H1 (cell line): ENCODE data around the gene PLPP4. TPM values are rescaled to one million over a fixed set of nuclear protein-coding genes. Genes with fewer than 3 reads are reported as not detected.

Experiments used
- CTCF ChIA-PET: fragments of 300-600 bp; sonication (Branson Sonifier 250); formaldehyde crosslinking; loops from one replicate; lab custom pipeline; 2021; ENCODE audit not compliant: partially characterized antibody; lab: Charles Lee
- POLR2A ChIA-PET: fragments of 300-600 bp; sonication (Branson Sonifier 250); formaldehyde crosslinking; loops from one replicate; lab custom pipeline; 2021; ENCODE audit warnings: inconsistent platforms; ENCODE audit not compliant: partially characterized antibody; lab: Charles Lee
- DNase-seq, 2 experiments: peaks; one replicate each; pipeline versions ENCODE4 v3.0.0 to v3.0.0-alpha.2; 2010 to 2022; ENCODE audit warnings: low spot score in 2 of 2, low read depth in 1 of 2, mixed read lengths in 1 of 2
- FAIRE-seq: peaks from 2 replicates; lab custom pipeline; 2011; peaks lifted over from hg19 to GRCh38; lab: Jason Lieb, UNC
- H2AFZ ChIP-seq: 2 replicates; pipeline ENCODE4 v1.8.1; 2012; ENCODE audit warnings: low read length, inconsistent platforms
- H2AK5ac ChIP-seq: 2 replicates; pipeline ENCODE4 v1.6.1; 2013; ENCODE audit warnings: low read depth, low read length
- H2BK120ac ChIP-seq: replicated peaks from 2 replicates; pipeline ENCODE3; 2013; ENCODE audit warnings: low read depth, low read length, inconsistent platforms
- H2BK12ac ChIP-seq: 2 replicates; pipeline ENCODE4 v1.6.1; 2013; ENCODE audit warnings: low read depth, low read length
- H2BK15ac ChIP-seq: 2 replicates; pipeline ENCODE4 v1.6.1; 2013; ENCODE audit warnings: low read length
- H2BK20ac ChIP-seq: 2 replicates; pipeline ENCODE4 v1.6.1; 2013; ENCODE audit warnings: low read length
- H2BK5ac ChIP-seq: 2 replicates; pipeline ENCODE4 v1.6.1; 2013; ENCODE audit warnings: low read depth, low read length
- H3K14ac ChIP-seq: 2 replicates; pipeline ENCODE4 v1.6.1; 2013; ENCODE audit warnings: inconsistent platforms; ENCODE audit not compliant: insufficient read length
- H3K18ac ChIP-seq: 2 replicates; pipeline ENCODE4 v1.6.1; 2013; ENCODE audit warnings: low read length; ENCODE audit errors: extremely low read depth
- H3K23ac ChIP-seq: 2 replicates; pipeline ENCODE4 v1.6.1; 2013; ENCODE audit warnings: inconsistent platforms; ENCODE audit not compliant: insufficient read length
- H3K23me2 ChIP-seq: 2 replicates; pipeline ENCODE4 v1.6.1; 2013; ENCODE audit warnings: low read depth, low read length
- H3K27ac ChIP-seq: 2 replicates; pipeline ENCODE4 v1.6.1; 2011; ENCODE audit warnings: low read depth, low read length, inconsistent platforms
- H3K27me3 ChIP-seq, 4 experiments: replicated peaks in 1 of 4; 1 replicate in 1 of 4; 2 replicates in 3 of 4; pipeline versions ENCODE4 v1.6.1 to v1.8.1; 2011 to 2013; ENCODE audit warnings: low read length in 3 of 4, mild to moderate bottlenecking in 3 of 4, inconsistent platforms in 2 of 4, mixed read lengths in 2 of 4, moderate library complexity in 1 of 4; ENCODE audit not compliant: control insufficient read depth in 3 of 4, insufficient read depth in 3 of 4; ENCODE audit errors: extremely low read depth in 1 of 4
- H3K36me3 ChIP-seq, 4 experiments: 2 replicates each; pipeline versions ENCODE4 v1.6.1 to v1.8.1; 2011 to 2013; ENCODE audit warnings: mild to moderate bottlenecking in 4 of 4, low read length in 3 of 4, moderate library complexity in 2 of 4, control low read depth in 1 of 4, inconsistent platforms in 1 of 4; ENCODE audit not compliant: insufficient read depth in 4 of 4, control insufficient read depth in 2 of 4
- H3K4ac ChIP-seq: replicated peaks from 2 replicates; pipeline ENCODE3; 2013; ENCODE audit warnings: low read length, low read depth, mixed read lengths, inconsistent platforms; ENCODE audit not compliant: insufficient read length
- H3K4me1 ChIP-seq, 4 experiments: replicated peaks in 1 of 4; 1 replicate in 1 of 4; 2 replicates in 3 of 4; pipeline versions ENCODE4 v1.6.1 to v1.8.1; 2011 to 2013; ENCODE audit warnings: low read length in 3 of 4, inconsistent platforms in 2 of 4, mixed read lengths in 1 of 4; ENCODE audit not compliant: insufficient read depth in 4 of 4, control insufficient read depth in 3 of 4
- H3K4me2 ChIP-seq, 2 experiments: 2 replicates each; pipeline versions ENCODE4 v1.6.1 to v1.8.1; 2011 to 2013; ENCODE audit warnings: low read depth in 2 of 2, low read length in 2 of 2, control low read depth in 1 of 2, inconsistent platforms in 1 of 2, mild to moderate bottlenecking in 1 of 2; ENCODE audit not compliant: insufficient read depth in 1 of 2
- H3K4me3 ChIP-seq, 4 experiments: fragments of 200-600, 300-600 bp in 1 of 4; sonication (generic), shearing (Covaris generic), sonication (Bioruptor Twin) in 1 of 4; 2 replicates each; pipeline versions ENCODE4 v1.5.1 to v1.8.1; 2011 to 2016; ENCODE audit warnings: low read length in 4 of 4, low read depth in 3 of 4, control low read depth in 2 of 4, inconsistent platforms in 2 of 4, mild to moderate bottlenecking in 2 of 4, mixed read lengths in 1 of 4, moderate library complexity in 1 of 4; ENCODE audit not compliant: insufficient read depth in 2 of 4; ENCODE audit errors: extremely low read depth in 1 of 4
- H3K56ac ChIP-seq: replicated peaks from 2 replicates; pipeline ENCODE3; 2013; ENCODE audit warnings: low read depth, mild to moderate bottlenecking, mixed read lengths, low read length, inconsistent platforms; ENCODE audit not compliant: insufficient read length
- H3K79me1 ChIP-seq: 2 replicates; pipeline ENCODE4 v1.6.1; 2013; ENCODE audit warnings: low read depth, low read length, control low read depth
- H3K79me2 ChIP-seq, 2 experiments: 2 replicates each; pipeline versions ENCODE4 v1.6.1 to v1.8.1; 2012 to 2013; ENCODE audit warnings: low read length in 2 of 2, mild to moderate bottlenecking in 2 of 2, inconsistent platforms in 1 of 2; ENCODE audit not compliant: insufficient read depth in 2 of 2, control insufficient read depth in 1 of 2
- H3K9ac ChIP-seq, 4 experiments: replicated peaks in 1 of 4; 1 replicate in 1 of 4; 2 replicates in 3 of 4; pipeline versions ENCODE4 v1.6.1 to v1.8.1; 2011 to 2013; ENCODE audit warnings: low read depth in 3 of 4, low read length in 3 of 4, control low read depth in 2 of 4, mild to moderate bottlenecking in 2 of 4, moderate library complexity in 2 of 4, inconsistent platforms in 1 of 4; ENCODE audit errors: extremely low read depth in 1 of 4
- H3K9me3 ChIP-seq, 2 experiments: 2 replicates each; pipeline versions ENCODE4 v1.6.1 to v1.8.1; 2012 to 2013; ENCODE audit warnings: mild to moderate bottlenecking in 2 of 2, moderate library complexity in 2 of 2, control low read depth in 1 of 2, inconsistent platforms in 1 of 2, low read depth in 1 of 2, low read length in 1 of 2, mixed read lengths in 1 of 2; ENCODE audit not compliant: insufficient read depth in 2 of 2
- H4K20me1 ChIP-seq, 2 experiments: replicated peaks in 1 of 2; 2 replicates each; pipeline versions ENCODE3 to v1.8.1; 2011 to 2013; ENCODE audit warnings: inconsistent platforms in 2 of 2, low read length in 2 of 2, mild to moderate bottlenecking in 1 of 2; ENCODE audit not compliant: insufficient read depth in 2 of 2, control insufficient read depth in 1 of 2
- H4K5ac ChIP-seq: 2 replicates; pipeline ENCODE4 v1.6.1; 2013; ENCODE audit warnings: low read length, low read depth, mixed read lengths, inconsistent platforms; ENCODE audit not compliant: insufficient read length
- H4K8ac ChIP-seq: 2 replicates; pipeline ENCODE4 v1.8.0; 2013; ENCODE audit warnings: mild to moderate bottlenecking, moderate library complexity, low read length, inconsistent platforms; ENCODE audit not compliant: insufficient read depth; ENCODE audit errors: extremely low read depth
- H4K91ac ChIP-seq: replicated peaks from 2 replicates; pipeline ENCODE3; 2013; ENCODE audit warnings: low read length, mixed read lengths, inconsistent platforms; ENCODE audit not compliant: insufficient read length
- CREB1 ChIP-seq: IDR thresholded peaks from 2 replicates; pipeline ENCODE4 v1.6.1; 2012; ENCODE audit warnings: inconsistent platforms
- CTBP2 ChIP-seq: IDR thresholded peaks from 2 replicates; pipeline ENCODE4 v1.7.0; 2011; ENCODE audit warnings: borderline replicate concordance, mild to moderate bottlenecking, moderate library complexity, mixed read lengths, low read length; ENCODE audit not compliant: insufficient read depth, insufficient read length
- EGR1 ChIP-seq: IDR thresholded peaks from 2 replicates; pipeline ENCODE4 v1.6.1; 2011; ENCODE audit warnings: low read depth, low read length, borderline replicate concordance
- SIN3A ChIP-seq, 2 experiments: IDR thresholded peaks in 1 of 2; conservative IDR thresholded peaks in 1 of 2; 2 replicates each; pipeline ENCODE4 v1.6.1; 2011 to 2012; ENCODE audit warnings: low read length in 2 of 2, improper control_type of control experiment in 1 of 2, low read depth in 1 of 2, mild to moderate bottlenecking in 1 of 2
- SIX5 ChIP-seq: IDR thresholded peaks from 2 replicates; pipeline ENCODE4 v1.6.1; 2011; ENCODE audit warnings: mild to moderate bottlenecking, low read depth, low read length
- SP1 ChIP-seq: IDR thresholded peaks from 2 replicates; pipeline ENCODE4 v1.6.1; 2011; ENCODE audit warnings: low read depth, low read length
- WGBS, 2 experiments: shearing (Covaris generic) in 1 of 2; methylation state at CpG; one replicate each; pipeline versions ENCODE4 v1.1.6 to v1.1.7; 2013 to 2015; ENCODE audit warnings: low lambda C conversion rate in 2 of 2, mixed read lengths in 2 of 2, inconsistent platforms in 1 of 2, low coverage in 1 of 2, missing lambda C conversion rate in 1 of 2; ENCODE audit not compliant: insufficient replicate concordance in 2 of 2, insufficient coverage in 1 of 2, insufficient read length in 1 of 2; ENCODE audit errors: extremely low coverage in 1 of 2, missing lambda C conversion rate in 1 of 2; 5-methylcytosine and 5-hydroxymethylcytosine counted together
- polyA plus RNA-seq, 7 experiments: library from polyadenylated mRNA; depleted of rRNA in 3 of 7; stranded (reverse) in 5 of 7; unstranded in 2 of 7; fragments of >200 nt in 5 of 7; fragments of 200-250 nt in 2 of 7; gene quantifications; 1 replicate in 5 of 7; 2 replicates in 1 of 7; 4 replicates in 1 of 7; pipeline versions ENCODE4 v1.2.1 to v1.2.3, GENCODE V29; 2011 to 2013; ENCODE audit warnings: missing spikeins in 2 of 7, mixed read lengths in 2 of 7
- total RNA-seq: library from RNA; stranded (reverse); fragmentation: NEBNext Ultra II Directional; extraction: Animal tissue kit (Norgen Biotek cat#: 25700); gene quantifications from 2 replicates; pipeline ENCODE4 v1.2.1, GENCODE V29; 2021

PLPP4 gene
- total and polyA plus RNA-seq, 2 of the 8 experiments (the other 6 are each of a cell fraction or from before 2014, with no cell fraction given): 0.30 TPM; not detected in 1

DNA sequence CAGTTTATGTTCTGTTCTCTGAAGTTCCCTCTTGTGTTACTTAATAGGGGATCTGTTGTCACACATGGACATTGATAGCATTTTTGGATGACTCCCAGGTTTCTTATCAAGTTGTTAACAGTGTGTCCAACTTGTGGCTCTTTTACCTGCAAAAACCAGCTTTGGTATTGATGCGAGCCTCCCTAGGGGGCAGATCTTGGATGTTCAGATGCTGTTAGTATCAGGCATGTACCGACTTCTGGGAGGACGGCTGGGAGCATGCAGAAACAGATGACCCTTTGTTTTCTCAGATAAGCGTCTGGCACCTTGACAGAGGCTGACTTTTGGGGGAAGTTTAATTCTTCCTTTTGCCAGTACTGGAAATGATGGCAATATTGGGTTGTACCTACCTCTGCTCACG lies 2.2 kb downstream of the PLPP4 start:
- no peak for DNase-seq
- H3K4me2 ChIP-seq: no peak overlapping the region
- WGBS, 2 experiments: 68% methylated on average over 5 of the region's 5 CpGs; no CpG with 5 or more reads in 1 of the 2 experiments
- H2BK12ac ChIP-seq: no peak overlapping the region
- no peak overlapping the region for H2BK15ac ChIP-seq
- no peak overlapping the region for H4K8ac ChIP-seq
- no peak overlapping the region for H3K4ac ChIP-seq
- H2AFZ ChIP-seq: no peak overlapping the region
- no peaks in the 10 kb centered on the region for H3K79me2 ChIP-seq
- ChIA-PET POLR2A (no interaction called here), CTCF (interaction anchor here (1.3 kb wide), 1 partner anchor 238 kb away, joined by 3 read pairs; no protein-coding TSS in a partner anchor)
- H2AK5ac ChIP-seq: no peak overlapping the region
- peaks cover 0 to 8% (median 3%) of the 10 kb centered on the region in 4 experiments; a peak in 6 of 7 replicates for H3K4me1 ChIP-seq
- peaks cover 0 to 2% (median 0%) of the 10 kb centered on the region in 4 experiments; a peak in 1 of 8 replicates for H3K36me3 ChIP-seq
- no peaks in the 10 kb centered on the region for H4K20me1 ChIP-seq
- no peak for FAIRE-seq
- H3K9me3 ChIP-seq: no peaks in the 10 kb centered on the region
- H4K5ac ChIP-seq: no peak overlapping the region
- no peak overlapping the region for H2BK20ac ChIP-seq
- H3K18ac ChIP-seq: no peak overlapping the region
- H3K23me2 ChIP-seq: peaks cover 8% of the 10 kb centered on the region; the same call in 1 of the 2 replicates
- no peak overlapping the region for H2BK5ac ChIP-seq
- no peak overlapping the region for H3K4me3 ChIP-seq
- no peak overlapping the region for H3K14ac ChIP-seq
- H3K79me1 ChIP-seq: no peaks in the 10 kb centered on the region
- no peak overlapping the region for H3K56ac ChIP-seq
- TF ChIP-seq CREB1 (no peak), EGR1 (no peak), CTBP2 (no peak), SIX5 (no peak), SIN3A (conservative IDR thresholded peaks at IDR 0.05 in 1 of 2, IDR thresholded peaks at IDR 0.05 in 1 of 2; ENCODE audit: low read depth in 1 of 2, low read length in 2 of 2) (no peak), SP1 (no peak)
- no peak overlapping the region for H2BK120ac ChIP-seq
- no peak overlapping the region for H3K23ac ChIP-seq
- no peak overlapping the region for H3K9ac ChIP-seq
- peaks cover 15 to 42% (median 36%) of the 10 kb centered on the region in 4 experiments for H3K27me3 ChIP-seq
- H4K91ac ChIP-seq: no peak overlapping the region
- no peak overlapping the region for H3K27ac ChIP-seq
